Measurements from ENCODE around the gene ANGEL2. TPM values are rescaled to one million over a fixed set of nuclear protein-coding genes. Genes with fewer than 3 reads are reported as not detected.
"Not testable (repeated sequence)": the region's sequence is repeated elsewhere in the genome, so short reads cannot be mapped to it uniquely, and the experiment has no call there.

The ANGEL2 gene
- total RNA-seq, 1 donor from 2014 or later: 36.8 TPM

DNA sequence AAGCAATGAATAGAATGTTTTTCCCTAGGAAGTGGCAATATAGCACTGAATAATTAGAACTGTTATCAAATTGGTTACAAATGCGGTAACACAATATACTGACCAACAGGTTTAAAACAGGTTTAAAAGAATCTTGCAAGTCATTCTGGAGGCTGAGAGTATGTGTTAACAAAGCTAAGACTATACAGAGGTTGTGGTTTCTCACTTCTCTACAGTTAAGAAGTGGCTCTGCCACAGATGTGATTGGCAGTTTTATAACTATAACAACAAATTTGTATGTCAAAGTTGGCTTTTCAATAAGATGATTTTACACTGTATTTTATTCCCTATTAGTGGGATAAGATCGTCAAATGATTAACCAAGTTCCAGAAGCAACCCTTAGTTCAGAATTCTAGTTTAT lies 7.1 kb downstream of the ANGEL2 start:
- no peaks in the 10 kb centered on the region for H3K36me3 ChIP-seq (ENCODE audit: control insufficient read depth, insufficient read depth, low read length)
- H3K27me3 ChIP-seq (ENCODE audit: control insufficient read depth, insufficient read depth, low read length): no peaks in the 10 kb centered on the region
- TF ChIP-seq, protein P1, sequence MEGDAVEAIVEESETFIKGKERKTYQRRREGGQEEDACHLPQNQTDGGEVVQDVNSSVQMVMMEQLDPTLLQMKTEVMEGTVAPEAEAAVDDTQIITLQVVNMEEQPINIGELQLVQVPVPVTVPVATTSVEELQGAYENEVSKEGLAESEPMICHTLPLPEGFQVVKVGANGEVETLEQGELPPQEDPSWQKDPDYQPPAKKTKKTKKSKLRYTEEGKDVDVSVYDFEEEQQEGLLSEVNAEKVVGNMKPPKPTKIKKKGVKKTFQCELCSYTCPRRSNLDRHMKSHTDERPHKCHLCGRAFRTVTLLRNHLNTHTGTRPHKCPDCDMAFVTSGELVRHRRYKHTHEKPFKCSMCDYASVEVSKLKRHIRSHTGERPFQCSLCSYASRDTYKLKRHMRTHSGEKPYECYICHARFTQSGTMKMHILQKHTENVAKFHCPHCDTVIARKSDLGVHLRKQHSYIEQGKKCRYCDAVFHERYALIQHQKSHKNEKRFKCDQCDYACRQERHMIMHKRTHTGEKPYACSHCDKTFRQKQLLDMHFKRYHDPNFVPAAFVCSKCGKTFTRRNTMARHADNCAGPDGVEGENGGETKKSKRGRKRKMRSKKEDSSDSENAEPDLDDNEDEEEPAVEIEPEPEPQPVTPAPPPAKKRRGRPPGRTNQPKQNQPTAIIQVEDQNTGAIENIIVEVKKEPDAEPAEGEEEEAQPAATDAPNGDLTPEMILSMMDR (IDR thresholded peaks at IDR 0.05; ENCODE audit: insufficient read depth, low read length, poor library complexity, severe bottlenecking): no peak
- no peak for DNase-seq (ENCODE audit: low read depth)
- no peak overlapping the region for H3K4me3 ChIP-seq (ENCODE audit: low read depth, low read length)

DNA sequence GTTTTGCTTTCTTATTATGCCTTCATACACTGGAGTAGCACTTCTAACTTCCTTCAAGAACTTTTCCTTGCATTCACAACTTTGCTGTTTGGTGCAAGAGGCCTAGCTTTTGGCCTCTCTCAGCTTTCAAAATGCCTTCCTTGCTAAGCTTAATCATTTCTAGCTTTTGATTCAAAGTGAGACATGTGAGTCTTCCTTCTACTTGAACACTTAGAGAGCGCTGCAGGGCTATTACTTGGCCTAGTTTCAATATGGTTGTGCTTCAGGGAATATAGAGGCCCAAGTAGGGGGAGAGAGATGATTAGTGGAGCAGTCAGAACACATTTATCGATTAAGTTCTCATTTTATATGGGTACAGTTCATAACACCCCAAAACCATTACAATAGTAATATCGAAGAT lies 12.4 kb downstream of the ANGEL2 start:
- H3K36me3 ChIP-seq (ENCODE audit: control insufficient read depth, insufficient read depth, low read length): no peaks in the 10 kb centered on the region
- no peak for DNase-seq (ENCODE audit: low read depth)
- no peak overlapping the region for H3K4me3 ChIP-seq (ENCODE audit: low read depth, low read length)
- TF ChIP-seq, protein P1 (IDR thresholded peaks at IDR 0.05; ENCODE audit: insufficient read depth, low read length, poor library complexity, severe bottlenecking): no peak
- H3K27me3 ChIP-seq (ENCODE audit: control insufficient read depth, insufficient read depth, low read length): no peaks in the 10 kb centered on the region

DNA sequence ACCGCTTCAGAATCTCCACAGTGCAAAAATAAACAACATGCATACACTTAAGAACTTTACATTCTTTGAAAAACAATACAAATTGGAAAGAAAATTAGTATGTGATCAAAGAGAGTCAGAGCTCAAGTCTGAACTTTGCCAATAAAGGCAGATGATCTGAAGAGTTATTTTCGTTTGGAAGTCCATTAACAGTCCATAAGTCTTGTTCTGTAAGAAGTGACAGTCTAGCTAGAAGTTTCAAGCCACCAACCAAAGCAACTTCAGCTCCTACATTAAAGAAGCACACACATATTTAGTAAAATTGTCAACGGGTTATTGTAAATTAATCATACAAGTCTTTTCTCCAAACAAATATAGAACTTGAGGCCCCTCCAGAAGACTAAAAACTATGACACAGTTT lies 20.7 kb downstream of the ANGEL2 start:
- TF ChIP-seq, protein P1 (IDR thresholded peaks at IDR 0.05; ENCODE audit: insufficient read depth, low read length, poor library complexity, severe bottlenecking): no peak
- Histone ChIP-seq H3K27me3 (ENCODE audit: control insufficient read depth, insufficient read depth, low read length) (no peaks in the 10 kb centered on the region), H3K36me3 (ENCODE audit: control insufficient read depth, insufficient read depth, low read length) (no peaks in the 10 kb centered on the region), H3K4me3 (ENCODE audit: low read depth, low read length) (no peak overlapping the region)
- no peak for DNase-seq (ENCODE audit: low read depth)

DNA sequence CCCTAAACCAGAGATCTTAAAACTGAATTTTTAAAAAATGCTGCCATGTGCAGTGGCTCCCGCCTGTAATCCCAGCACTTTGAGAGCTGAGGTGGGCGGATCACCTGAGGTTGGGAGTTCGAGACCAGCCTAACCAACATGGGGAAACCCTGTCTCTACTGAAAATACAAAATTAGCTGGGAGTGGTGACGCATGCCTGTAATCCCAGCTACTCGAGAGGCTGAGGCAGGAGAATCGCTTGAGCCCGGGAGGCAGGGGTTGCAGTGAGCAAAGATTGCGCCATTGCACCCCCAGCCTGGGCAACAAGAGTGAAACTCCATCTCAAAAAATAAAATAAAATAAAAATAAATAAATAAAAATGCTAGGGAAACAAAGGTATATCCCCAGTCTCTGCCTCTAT lies 21.7 kb downstream of the ANGEL2 start:
- H3K36me3 ChIP-seq (ENCODE audit: control insufficient read depth, insufficient read depth, low read length); DNase-seq (ENCODE audit: low read depth); H3K27me3 ChIP-seq (ENCODE audit: control insufficient read depth, insufficient read depth, low read length); H3K4me3 ChIP-seq (ENCODE audit: low read depth, low read length): not testable (repeated sequence)

DNA sequence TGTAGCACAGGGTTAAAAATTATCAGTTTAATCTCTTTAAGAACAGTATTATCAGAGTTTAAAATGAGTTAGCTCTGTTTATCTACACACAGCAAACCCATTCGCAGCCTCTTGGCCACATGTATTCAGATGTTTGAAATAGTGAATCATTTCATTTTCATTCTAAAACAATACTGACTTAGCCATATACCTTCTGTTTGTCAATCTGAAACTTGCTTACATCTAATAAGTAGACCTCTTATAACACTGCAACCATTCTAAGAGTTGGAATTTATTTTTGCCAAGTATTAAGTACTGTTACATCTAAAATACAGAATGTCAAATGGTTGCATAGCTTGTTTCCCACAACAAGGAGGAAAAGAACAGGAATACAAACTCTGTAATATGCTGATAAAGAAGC lies 25.4 kb downstream of the ANGEL2 start:
- DNase-seq (ENCODE audit: low read depth): no peak
- TF ChIP-seq, protein P1 (IDR thresholded peaks at IDR 0.05; ENCODE audit: insufficient read depth, low read length, poor library complexity, severe bottlenecking): no peak
- no peak overlapping the region for H3K4me3 ChIP-seq (ENCODE audit: low read depth, low read length)
- no peaks in the 10 kb centered on the region for H3K27me3 ChIP-seq (ENCODE audit: control insufficient read depth, insufficient read depth, low read length)
- H3K36me3 ChIP-seq (ENCODE audit: control insufficient read depth, insufficient read depth, low read length): no peaks in the 10 kb centered on the region

DNA sequence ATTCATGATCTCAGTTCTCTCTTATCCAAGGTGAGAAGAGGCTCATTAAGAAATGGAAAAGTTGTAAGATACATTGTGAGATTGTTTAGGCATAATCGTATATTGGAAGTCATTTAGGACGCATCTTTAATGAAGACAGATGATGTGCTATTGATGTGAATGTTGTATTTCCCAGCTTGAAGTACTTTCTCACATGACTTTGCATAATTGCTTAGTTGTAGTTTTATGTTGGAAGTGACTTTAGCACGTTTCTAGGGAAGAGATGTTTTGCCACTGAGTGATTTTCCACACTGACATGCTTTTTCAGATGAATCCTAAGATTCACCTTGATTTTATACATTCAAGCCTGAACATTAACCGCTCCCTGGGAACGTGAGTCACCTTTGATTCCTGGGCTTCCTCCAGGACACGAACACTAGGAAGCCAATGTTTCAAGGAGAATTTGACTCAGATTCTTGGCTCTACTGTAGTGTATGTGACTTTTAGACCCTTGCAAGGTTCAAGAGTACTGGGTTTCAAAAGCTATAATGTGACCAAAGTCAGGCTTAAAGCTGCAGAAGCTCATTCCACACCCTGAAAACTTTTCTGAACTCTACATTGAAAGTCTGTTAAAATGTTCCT lies 27.9 kb downstream of the ANGEL2 start:
- DNase-seq (ENCODE audit: low read depth): no peak
- Histone ChIP-seq H3K4me3 (ENCODE audit: low read depth, low read length) (no peak overlapping the region), H3K36me3 (ENCODE audit: control insufficient read depth, insufficient read depth, low read length) (no peaks in the 10 kb centered on the region), H3K27me3 (ENCODE audit: control insufficient read depth, insufficient read depth, low read length) (no peaks in the 10 kb centered on the region)
- TF ChIP-seq, protein P1 (IDR thresholded peaks at IDR 0.05; ENCODE audit: insufficient read depth, low read length, poor library complexity, severe bottlenecking): no peak
